ENCODE data around the gene EPSTI1.

Gene EPSTI1

GRCh38 chr13:42847891-42848663 lies 144.0 kb downstream of the EPSTI1 start:
- no peak for DNase-seq (ENCODE audit: low spot score)

- no peak for DNase-seq (ENCODE audit: low spot score)
Observed at GRCh38 chr13:42836930-42837690, 154.9 kb downstream of the EPSTI1 start.
